22Rv1 (cell line): ENCODE data around the gene ARL5C.

Experiments
- CTCF ChIP-seq: fragments of 450-650 bp; IDR thresholded peaks from 2 replicates; pipeline ENCODE4 v1.5.1; 2017; ENCODE audit warnings: mild to moderate bottlenecking
- ZFX ChIP-seq: fragments of 450-650 bp; IDR thresholded peaks from 2 replicates; pipeline ENCODE4 v1.6.1; 2017; ENCODE audit warnings: antibody characterized with exemption, borderline replicate concordance

GRCh38 chr17:39138431-39139160 is 27.4 kb downstream of the ARL5C start:
- TF ChIP-seq CTCF (no peak), ZFX (no peak)
